Lower leg skin (tissue), 4 donors: ENCODE measurements around the gene PPTC7. TPM values are rescaled to one million over a fixed set of nuclear protein-coding genes. Genes with fewer than 3 reads are reported as not detected.

Experiments
- DNase-seq, 2 donors: peaks; one replicate each; pipeline ENCODE4 v3.0.0-alpha.2; 2019; ENCODE audit warnings: low spot score in 2 of 2
- H3K4me3 ChIP-seq: fragments of 200-600 bp; sonication (generic); 2 replicates; pipeline ENCODE4 v1.5.1; 2017; ENCODE audit warnings: mild to moderate bottlenecking, low read depth; ENCODE audit not compliant: poor library complexity, severe bottlenecking
- POLR2A ChIP-seq, 2 donors: fragments of 450-650 bp; IDR thresholded peaks; one replicate each; pipeline ENCODE4 v1.6.1; 2016 to 2017; ENCODE audit warnings: antibody characterized with exemption in 2 of 2, mild to moderate bottlenecking in 1 of 2, moderate library complexity in 1 of 2
- WGBS, 2 donors: methylation state at CpG; one replicate each; pipeline ENCODE4 v1.1.5; 2018; 5-methylcytosine and 5-hydroxymethylcytosine counted together
- intact Hi-C: fragments of 100-400 bp; cut with DNase I; formaldehyde crosslinking; loops from one replicate; pipeline ENCODE4 v1.15.0; 2023; ENCODE audit warnings: low total_unique reads
- total RNA-seq, 4 donors: library from RNA; depleted of rRNA; stranded (reverse); fragments of >200 nt; gene quantifications; one replicate each; pipeline ENCODE4 v1.1.0, GENCODE V29; 2016
- TF ChIP-seq, protein P1 (sequence below), 3 donors: fragments of 450-650 bp; IDR thresholded peaks; one replicate each; pipeline ENCODE4 v1.5.1; 2016; ENCODE audit warnings: antibody characterized with exemption in 3 of 3, mild to moderate bottlenecking in 3 of 3, moderate library complexity in 2 of 3

The PPTC7 gene
- total RNA-seq, 4 donors from 2014 or later = 19.6 to 29.8 (median 26.0) TPM

DNA sequence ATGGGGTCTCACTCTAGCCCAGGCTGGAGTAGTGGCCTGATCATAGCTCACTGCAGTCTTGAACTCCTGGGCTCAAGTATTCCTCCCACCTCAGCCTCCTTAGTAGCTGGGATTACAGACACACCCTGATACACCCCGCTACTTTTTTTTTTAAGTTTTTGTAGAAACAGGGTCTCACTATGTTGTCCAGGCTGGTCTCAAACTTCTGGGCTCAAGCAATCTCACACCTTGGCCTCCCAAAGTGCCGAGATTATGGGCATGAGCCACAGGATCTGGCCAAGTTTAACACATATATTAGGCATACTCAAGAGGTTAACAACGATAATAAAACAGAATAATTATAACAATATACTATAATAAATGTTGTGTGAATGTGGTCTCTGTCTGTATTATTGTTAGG lies 25.8 kb downstream of the PPTC7 start:
- H3K4me3 ChIP-seq = no peak overlapping the region
- 86 to 93% methylated on average over 3 of the region's 3 CpGs for WGBS, 2 donors
- no peak for TF ChIP-seq POLR2A (IDR thresholded peaks at IDR 0.05)
- TF ChIP-seq, protein P1, sequence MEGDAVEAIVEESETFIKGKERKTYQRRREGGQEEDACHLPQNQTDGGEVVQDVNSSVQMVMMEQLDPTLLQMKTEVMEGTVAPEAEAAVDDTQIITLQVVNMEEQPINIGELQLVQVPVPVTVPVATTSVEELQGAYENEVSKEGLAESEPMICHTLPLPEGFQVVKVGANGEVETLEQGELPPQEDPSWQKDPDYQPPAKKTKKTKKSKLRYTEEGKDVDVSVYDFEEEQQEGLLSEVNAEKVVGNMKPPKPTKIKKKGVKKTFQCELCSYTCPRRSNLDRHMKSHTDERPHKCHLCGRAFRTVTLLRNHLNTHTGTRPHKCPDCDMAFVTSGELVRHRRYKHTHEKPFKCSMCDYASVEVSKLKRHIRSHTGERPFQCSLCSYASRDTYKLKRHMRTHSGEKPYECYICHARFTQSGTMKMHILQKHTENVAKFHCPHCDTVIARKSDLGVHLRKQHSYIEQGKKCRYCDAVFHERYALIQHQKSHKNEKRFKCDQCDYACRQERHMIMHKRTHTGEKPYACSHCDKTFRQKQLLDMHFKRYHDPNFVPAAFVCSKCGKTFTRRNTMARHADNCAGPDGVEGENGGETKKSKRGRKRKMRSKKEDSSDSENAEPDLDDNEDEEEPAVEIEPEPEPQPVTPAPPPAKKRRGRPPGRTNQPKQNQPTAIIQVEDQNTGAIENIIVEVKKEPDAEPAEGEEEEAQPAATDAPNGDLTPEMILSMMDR (IDR thresholded peaks at IDR 0.05) = no peak
- DNase-seq = no peak
- intact Hi-C loops = no loop called here

DNA sequence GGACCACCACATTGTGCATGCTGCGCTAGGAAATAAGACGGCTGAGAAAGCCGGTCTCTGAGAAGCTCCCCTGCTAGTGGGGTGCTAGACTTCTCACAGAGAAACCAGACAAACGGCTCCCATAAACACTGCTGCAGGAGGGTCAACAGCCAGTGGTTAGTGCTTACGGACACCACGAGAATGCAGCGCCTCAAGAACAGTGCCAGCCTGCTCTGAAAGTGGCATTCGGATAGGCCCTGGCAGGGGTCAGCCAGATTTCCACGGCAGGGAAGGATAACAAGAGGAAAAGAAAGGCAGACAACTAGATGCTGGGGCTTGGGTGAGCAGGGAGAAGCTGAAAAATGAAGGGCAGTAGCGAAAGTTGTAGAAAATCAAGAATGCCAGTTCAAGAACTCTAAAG lies 26.4 kb downstream of the PPTC7 start:
- TF ChIP-seq, protein P1 (IDR thresholded peaks at IDR 0.05) = no peak
- TF ChIP-seq POLR2A (IDR thresholded peaks at IDR 0.05) = no peak
- WGBS, 2 donors = 87 to 89% methylated on average over 10 of the region's 10 CpGs
- intact Hi-C loops = no loop called here
- no peak overlapping the region for H3K4me3 ChIP-seq
- DNase-seq = no peak

DNA sequence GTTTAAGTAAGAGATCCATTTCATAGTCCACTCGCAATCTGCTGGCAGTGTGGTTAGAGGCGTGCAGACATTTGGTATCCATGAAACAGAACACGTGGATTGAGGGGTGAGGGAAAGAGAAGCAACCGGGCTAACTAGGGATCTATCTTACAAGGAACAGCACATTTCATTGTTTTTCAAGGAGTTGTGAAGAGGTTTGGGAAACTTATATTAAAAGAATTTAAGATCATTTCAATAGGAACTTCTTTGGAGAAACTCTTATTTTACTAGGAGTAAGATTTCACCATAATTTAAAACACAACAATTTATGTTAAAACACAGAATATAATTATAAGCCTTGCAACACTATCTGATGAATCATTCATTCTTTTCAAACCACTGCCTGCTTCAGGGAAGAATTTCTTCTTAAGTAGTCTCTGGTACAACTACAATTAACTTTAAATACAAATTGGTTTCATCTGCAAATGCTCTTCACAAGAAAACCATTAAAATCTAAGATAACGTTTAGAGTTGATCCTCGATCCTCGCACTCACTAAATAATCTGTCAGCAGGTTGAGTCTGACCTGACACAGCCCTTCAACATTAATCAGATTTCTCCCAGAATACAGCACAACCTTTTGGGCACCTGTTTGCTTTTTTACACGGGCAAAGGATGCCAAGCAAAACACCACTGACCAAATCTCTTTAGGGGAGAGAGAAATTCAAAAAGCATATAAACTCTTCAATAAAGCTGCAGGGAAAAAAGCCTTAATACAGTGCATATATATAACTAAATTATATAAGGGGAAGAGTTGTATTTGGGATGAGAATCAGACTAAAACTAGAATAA lies 27.3 kb downstream of the PPTC7 start:
- 33 to 39% methylated on average over 8 of the region's 8 CpGs for WGBS, 2 donors
- TF ChIP-seq POLR2A (IDR thresholded peaks at IDR 0.05) = no peak
- TF ChIP-seq, protein P1 (IDR thresholded peaks at IDR 0.05) = no peak
- no peak for DNase-seq
- H3K4me3 ChIP-seq = no peak overlapping the region
- intact Hi-C loops = no loop called here

DNA sequence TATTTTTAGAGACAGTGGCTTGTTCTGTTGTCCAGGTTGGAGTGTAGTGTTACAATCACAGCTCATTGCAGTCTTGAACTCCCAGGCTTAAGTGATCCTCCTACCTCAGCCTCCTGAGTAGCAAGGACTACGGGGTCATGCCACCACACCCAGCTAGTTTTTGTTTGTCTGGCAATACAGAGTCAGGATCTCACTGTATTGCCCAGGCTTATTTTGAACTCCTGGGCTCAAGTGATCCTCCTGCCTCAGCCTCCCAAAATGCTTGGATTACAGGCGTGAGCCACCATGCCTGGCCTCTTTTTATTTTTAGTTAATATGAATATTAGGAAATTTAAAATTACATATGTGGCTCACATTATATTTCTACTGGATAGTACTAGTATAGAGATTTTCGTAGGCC lies 28.9 kb downstream of the PPTC7 start:
- intact Hi-C loops = no loop called here
- H3K4me3 ChIP-seq = no peak overlapping the region
- DNase-seq = no peak
- TF ChIP-seq, protein P1 (IDR thresholded peaks at IDR 0.05) = no peak
- TF ChIP-seq POLR2A (IDR thresholded peaks at IDR 0.05) = no peak
- 95 to 97% methylated on average over 3 of the region's 3 CpGs for WGBS, 2 donors

DNA sequence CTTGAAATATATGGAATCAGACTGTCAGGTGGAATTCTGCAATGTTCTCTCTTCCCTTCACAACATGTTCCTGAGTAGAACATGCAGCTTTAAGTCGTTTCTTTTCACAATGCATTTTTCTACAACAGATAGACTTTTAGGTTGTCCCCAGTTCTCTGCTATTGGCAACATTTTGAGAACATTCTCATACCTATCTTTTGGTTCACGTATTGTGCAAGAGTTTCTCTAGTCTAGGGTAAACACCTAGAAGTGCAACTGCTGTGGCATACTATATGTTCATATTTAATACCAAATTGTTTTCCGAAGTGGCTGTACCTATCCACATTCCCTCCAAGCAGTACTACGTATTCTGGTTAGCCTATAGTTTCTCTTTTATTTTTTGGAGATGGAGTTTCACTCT lies 32.1 kb downstream of the PPTC7 start:
- 94 to 96% methylated on average over 4 of the region's 4 CpGs for WGBS, 2 donors
- H3K4me3 ChIP-seq = no peak overlapping the region
- DNase-seq = no peak
- no peak for TF ChIP-seq POLR2A (IDR thresholded peaks at IDR 0.05)
- TF ChIP-seq, protein P1 (IDR thresholded peaks at IDR 0.05) = no peak
- intact Hi-C loops = no loop called here
